Endodermal cell (in vitro differentiated cells): ENCODE results near the gene MYO15B. TPM values are rescaled to one million over a fixed set of nuclear protein-coding genes. Genes with fewer than 3 reads are reported as not detected.
A peak's percentile ranks its signal among the peaks of the same experiment; 100 is the strongest.

ENCODE experiments used
- DNase-seq: peaks from one replicate; pipeline ENCODE4 v3.0.0-alpha.2; 2017
- H3K27ac ChIP-seq: 2 replicates; pipeline ENCODE4 v1.5.1; 2013; ENCODE audit warnings: mild to moderate bottlenecking, low read depth, low read length, moderate library complexity
- H3K27me3 ChIP-seq: 2 replicates; pipeline ENCODE4 v1.6.1; 2013; ENCODE audit warnings: mild to moderate bottlenecking, low read length, moderate library complexity; ENCODE audit not compliant: insufficient read depth, control insufficient read depth, poor library complexity, severe bottlenecking
- H3K36me3 ChIP-seq: 2 replicates; pipeline ENCODE4 v1.7.0; 2013; ENCODE audit warnings: mild to moderate bottlenecking, low read length, moderate library complexity; ENCODE audit not compliant: control insufficient read depth, insufficient read depth
- H3K4me1 ChIP-seq: one replicate; pipeline ENCODE4 v1.7.0; 2013; ENCODE audit warnings: low read length; ENCODE audit not compliant: control insufficient read depth, insufficient read depth
- H3K4me3 ChIP-seq: 2 replicates; pipeline ENCODE4 v1.5.1; 2013; ENCODE audit warnings: mild to moderate bottlenecking, low read length, moderate library complexity
- H3K9ac ChIP-seq: 2 replicates; pipeline ENCODE4 v1.6.1; 2013; ENCODE audit warnings: mild to moderate bottlenecking, low read length, moderate library complexity; ENCODE audit not compliant: poor library complexity, severe bottlenecking; ENCODE audit errors: extremely low read depth
- H3K9me3 ChIP-seq: 2 replicates; pipeline ENCODE4 v1.6.1; 2013; ENCODE audit warnings: mild to moderate bottlenecking, low read length, moderate library complexity; ENCODE audit not compliant: control insufficient read depth
- H3K27ac Mint-ChIP-seq: 2 replicates; pipeline ENCODE4 v1.8.0; 2020; ENCODE audit warnings: mixed read lengths
- H3K27me3 Mint-ChIP-seq: 2 replicates; pipeline ENCODE4 v1.8.0; 2021; ENCODE audit warnings: mild to moderate bottlenecking, mixed read lengths; ENCODE audit not compliant: insufficient read depth
- H3K36me3 Mint-ChIP-seq: 2 replicates; pipeline ENCODE4 v1.8.0; 2020; ENCODE audit warnings: low read depth, mixed read lengths
- H3K4me1 Mint-ChIP-seq: 2 replicates; pipeline ENCODE4 v1.8.0; 2020; ENCODE audit warnings: mixed read lengths
- H3K4me3 Mint-ChIP-seq: 2 replicates; pipeline ENCODE4 v1.8.0; 2020; ENCODE audit warnings: mild to moderate bottlenecking, moderate library complexity, mixed read lengths
- H3K9me3 Mint-ChIP-seq: 2 replicates; pipeline ENCODE4 v1.8.0; 2020; ENCODE audit warnings: mild to moderate bottlenecking, mixed read lengths
- WGBS, 2 experiments: methylation state at CpG; one replicate each; pipeline versions ENCODE4 v1.1.5 to v1.1.7; 2013; ENCODE audit warnings: missing lambda C conversion rate in 2 of 2, mixed read lengths in 1 of 2; ENCODE audit not compliant: insufficient coverage in 1 of 2, insufficient read length in 1 of 2; 5-methylcytosine and 5-hydroxymethylcytosine counted together
- total RNA-seq, 2 donors: library from RNA; stranded (reverse); fragmentation: NEBNext Ultra II Directional in 1 of 2; extraction: Animal tissue kit (Norgen Biotek cat#: 25700) in 1 of 2; gene quantifications; 2 replicates in 1 of 2; 3 replicates in 1 of 2; pipeline ENCODE4 v1.2.1, GENCODE V29; 2021
- TF ChIP-seq, protein P1 (sequence below): fragments of 200-600 bp; sonication (generic); conservative IDR thresholded peaks from 2 replicates; pipeline ENCODE4 v1.5.0; 2021; ENCODE audit warnings: antibody characterized with exemption, mild to moderate bottlenecking

MYO15B gene
- total RNA-seq, 2 donors from 2014 or later, result 89.0 to 123 TPM

DNA sequence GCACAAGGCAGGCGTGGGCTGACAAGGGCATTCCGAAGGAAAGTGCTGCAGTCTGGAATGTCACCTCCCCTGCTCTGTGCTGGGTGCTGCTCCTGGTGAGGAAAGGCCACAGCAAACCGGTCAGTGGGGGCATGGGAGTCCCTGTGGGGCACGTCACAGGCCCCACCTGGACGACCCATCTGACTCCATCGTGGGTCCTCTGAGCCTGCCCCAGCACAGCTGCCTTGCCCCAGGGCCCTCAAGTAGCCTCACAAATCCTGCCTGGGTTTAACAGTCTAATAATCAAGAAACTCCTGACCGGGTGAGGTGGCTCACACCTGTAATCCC lies 2.8 kb upstream of the MYO15B start:
- Mint-ChIP-seq H3K27ac (no peak overlapping the region), H3K36me3 (no peaks in the 10 kb centered on the region), H3K9me3 (peaks cover 16% of the 10 kb centered on the region), H3K4me1 (no peaks in the 10 kb centered on the region), H3K27me3 (peaks cover 6% of the 10 kb centered on the region), H3K4me3 (no peak overlapping the region)
- DNase-seq, result peak; percentile 42
- no peak overlapping the region for H3K4me3 ChIP-seq
- TF ChIP-seq, protein P1, sequence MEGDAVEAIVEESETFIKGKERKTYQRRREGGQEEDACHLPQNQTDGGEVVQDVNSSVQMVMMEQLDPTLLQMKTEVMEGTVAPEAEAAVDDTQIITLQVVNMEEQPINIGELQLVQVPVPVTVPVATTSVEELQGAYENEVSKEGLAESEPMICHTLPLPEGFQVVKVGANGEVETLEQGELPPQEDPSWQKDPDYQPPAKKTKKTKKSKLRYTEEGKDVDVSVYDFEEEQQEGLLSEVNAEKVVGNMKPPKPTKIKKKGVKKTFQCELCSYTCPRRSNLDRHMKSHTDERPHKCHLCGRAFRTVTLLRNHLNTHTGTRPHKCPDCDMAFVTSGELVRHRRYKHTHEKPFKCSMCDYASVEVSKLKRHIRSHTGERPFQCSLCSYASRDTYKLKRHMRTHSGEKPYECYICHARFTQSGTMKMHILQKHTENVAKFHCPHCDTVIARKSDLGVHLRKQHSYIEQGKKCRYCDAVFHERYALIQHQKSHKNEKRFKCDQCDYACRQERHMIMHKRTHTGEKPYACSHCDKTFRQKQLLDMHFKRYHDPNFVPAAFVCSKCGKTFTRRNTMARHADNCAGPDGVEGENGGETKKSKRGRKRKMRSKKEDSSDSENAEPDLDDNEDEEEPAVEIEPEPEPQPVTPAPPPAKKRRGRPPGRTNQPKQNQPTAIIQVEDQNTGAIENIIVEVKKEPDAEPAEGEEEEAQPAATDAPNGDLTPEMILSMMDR, result no peak
- no peaks in the 10 kb centered on the region for H3K4me1 ChIP-seq
- no peak overlapping the region for H3K9ac ChIP-seq
- H3K27me3 ChIP-seq, result peaks cover 12% of the 10 kb centered on the region
- WGBS, 2 experiments, result 85 to 86% methylated on average over 4 to 7 of the region's 7 CpGs
- no peaks in the 10 kb centered on the region for H3K36me3 ChIP-seq
- no peaks in the 10 kb centered on the region for H3K9me3 ChIP-seq
- H3K27ac ChIP-seq, result no peak overlapping the region

DNA sequence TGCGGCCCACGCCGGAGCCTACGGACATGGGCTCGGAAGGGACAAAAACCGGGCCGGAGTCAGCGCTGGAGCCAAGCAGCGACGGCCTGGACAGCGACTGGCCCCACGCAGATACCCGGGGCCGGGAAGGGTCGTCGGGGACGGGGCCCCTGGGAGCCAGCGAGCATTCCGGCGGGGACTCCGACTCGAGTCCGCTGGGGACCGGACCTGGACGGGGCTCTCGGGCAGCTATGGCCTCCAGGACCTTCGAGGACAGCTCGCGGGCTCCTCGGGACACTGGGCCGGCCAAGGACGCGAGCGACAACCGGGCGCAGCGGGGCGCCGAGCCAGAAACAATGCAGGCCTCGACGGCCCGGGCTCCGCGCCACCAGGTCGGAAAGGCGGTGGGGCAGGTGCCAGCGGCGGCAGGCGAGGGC lies 1.0 kb downstream of the MYO15B start:
- H3K9me3 Mint-ChIP-seq, result peaks cover 11% of the 10 kb centered on the region
- no peaks in the 10 kb centered on the region for H3K36me3 ChIP-seq
- no peak for DNase-seq
- no peaks in the 10 kb centered on the region for H3K4me1 ChIP-seq
- H3K36me3 Mint-ChIP-seq, result no peaks in the 10 kb centered on the region
- H3K27me3 ChIP-seq, result peaks cover 12% of the 10 kb centered on the region
- 19 to 29% methylated on average over 32 to 49 of the region's 49 CpGs for WGBS, 2 experiments
- TF ChIP-seq, protein P1, result no peak
- H3K27ac ChIP-seq, result no peak overlapping the region
- H3K27me3 Mint-ChIP-seq, result peaks cover 3% of the 10 kb centered on the region
- H3K9ac ChIP-seq, result peak overlapping the region; percentile 30
- H3K4me3 ChIP-seq, result peak overlapping the region; percentile 45
- H3K4me3 Mint-ChIP-seq, result peak overlapping the region; percentile 55
- no peaks in the 10 kb centered on the region for H3K9me3 ChIP-seq
- peaks cover 2% of the 10 kb centered on the region for H3K4me1 Mint-ChIP-seq
- H3K27ac Mint-ChIP-seq, result no peak overlapping the region

DNA sequence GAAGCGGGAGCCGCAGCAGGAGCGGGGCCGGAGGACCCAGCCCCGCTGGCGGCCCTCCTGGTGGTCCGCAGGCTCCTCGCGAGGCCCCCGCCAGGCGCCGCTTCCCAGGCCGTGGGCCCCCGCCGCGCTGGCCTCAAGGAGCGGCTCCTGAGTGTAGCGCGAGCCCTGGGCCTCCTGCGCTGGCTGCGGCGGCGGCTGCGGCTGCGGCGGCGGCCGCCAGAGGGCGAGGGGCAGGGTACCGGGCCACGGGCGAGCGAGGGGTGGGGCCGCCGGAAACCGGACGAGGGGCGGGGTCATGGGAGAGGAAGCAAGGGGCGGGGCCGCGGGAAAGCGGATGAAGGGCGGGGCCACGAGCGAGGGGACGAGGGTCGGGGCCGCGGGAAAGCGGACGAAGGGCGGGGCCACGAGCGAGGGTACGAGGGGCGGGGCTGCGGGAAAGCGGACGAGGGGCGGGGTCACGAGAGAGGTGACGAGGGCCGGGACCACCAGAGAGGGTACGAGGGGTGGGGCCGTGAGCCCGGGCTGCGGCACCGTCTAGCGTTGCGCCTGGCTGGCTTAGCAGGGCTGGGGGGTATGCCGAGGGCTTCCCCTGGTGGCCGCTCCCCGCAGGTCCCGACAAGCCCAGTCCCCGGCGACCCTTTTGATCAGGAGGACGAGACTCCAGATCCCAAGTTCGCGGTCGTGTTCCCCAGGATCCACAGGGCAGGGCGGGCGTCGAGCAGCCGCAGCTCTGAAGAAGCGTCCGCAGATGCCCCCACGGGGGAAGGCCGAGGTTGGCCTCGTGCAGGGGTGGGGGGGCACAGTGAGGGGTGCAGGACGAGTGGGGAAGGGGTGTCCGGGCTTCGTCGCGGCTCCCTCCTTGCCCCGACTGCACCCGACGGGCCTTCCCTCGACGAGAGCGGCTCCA lies 1.7 kb downstream of the MYO15B start:
- H3K27me3 ChIP-seq, result peaks cover 12% of the 10 kb centered on the region
- WGBS, 2 experiments, result 13 to 18% methylated on average over 52 to 100 of the region's 100 CpGs
- Mint-ChIP-seq H3K27ac (no peak overlapping the region), H3K4me3 (peak overlapping the region; percentile 55), H3K4me1 (peaks cover 2% of the 10 kb centered on the region), H3K27me3 (peaks cover 3% of the 10 kb centered on the region), H3K36me3 (no peaks in the 10 kb centered on the region), H3K9me3 (peaks cover 11% of the 10 kb centered on the region)
- peak overlapping the region; percentile 30 for H3K9ac ChIP-seq
- H3K4me3 ChIP-seq, result peak overlapping the region; percentile 71
- no peaks in the 10 kb centered on the region for H3K9me3 ChIP-seq
- H3K4me1 ChIP-seq, result no peaks in the 10 kb centered on the region
- no peaks in the 10 kb centered on the region for H3K36me3 ChIP-seq
- peak; percentile 100 for DNase-seq
- no peak overlapping the region for H3K27ac ChIP-seq
- TF ChIP-seq, protein P1, result peak; percentile 72
